ENCODE measurements around the gene SASS6.

Gene SASS6, protein sequence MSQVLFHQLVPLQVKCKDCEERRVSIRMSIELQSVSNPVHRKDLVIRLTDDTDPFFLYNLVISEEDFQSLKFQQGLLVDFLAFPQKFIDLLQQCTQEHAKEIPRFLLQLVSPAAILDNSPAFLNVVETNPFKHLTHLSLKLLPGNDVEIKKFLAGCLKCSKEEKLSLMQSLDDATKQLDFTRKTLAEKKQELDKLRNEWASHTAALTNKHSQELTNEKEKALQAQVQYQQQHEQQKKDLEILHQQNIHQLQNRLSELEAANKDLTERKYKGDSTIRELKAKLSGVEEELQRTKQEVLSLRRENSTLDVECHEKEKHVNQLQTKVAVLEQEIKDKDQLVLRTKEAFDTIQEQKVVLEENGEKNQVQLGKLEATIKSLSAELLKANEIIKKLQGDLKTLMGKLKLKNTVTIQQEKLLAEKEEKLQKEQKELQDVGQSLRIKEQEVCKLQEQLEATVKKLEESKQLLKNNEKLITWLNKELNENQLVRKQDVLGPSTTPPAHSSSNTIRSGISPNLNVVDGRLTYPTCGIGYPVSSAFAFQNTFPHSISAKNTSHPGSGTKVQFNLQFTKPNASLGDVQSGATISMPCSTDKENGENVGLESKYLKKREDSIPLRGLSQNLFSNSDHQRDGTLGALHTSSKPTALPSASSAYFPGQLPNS

DNA sequence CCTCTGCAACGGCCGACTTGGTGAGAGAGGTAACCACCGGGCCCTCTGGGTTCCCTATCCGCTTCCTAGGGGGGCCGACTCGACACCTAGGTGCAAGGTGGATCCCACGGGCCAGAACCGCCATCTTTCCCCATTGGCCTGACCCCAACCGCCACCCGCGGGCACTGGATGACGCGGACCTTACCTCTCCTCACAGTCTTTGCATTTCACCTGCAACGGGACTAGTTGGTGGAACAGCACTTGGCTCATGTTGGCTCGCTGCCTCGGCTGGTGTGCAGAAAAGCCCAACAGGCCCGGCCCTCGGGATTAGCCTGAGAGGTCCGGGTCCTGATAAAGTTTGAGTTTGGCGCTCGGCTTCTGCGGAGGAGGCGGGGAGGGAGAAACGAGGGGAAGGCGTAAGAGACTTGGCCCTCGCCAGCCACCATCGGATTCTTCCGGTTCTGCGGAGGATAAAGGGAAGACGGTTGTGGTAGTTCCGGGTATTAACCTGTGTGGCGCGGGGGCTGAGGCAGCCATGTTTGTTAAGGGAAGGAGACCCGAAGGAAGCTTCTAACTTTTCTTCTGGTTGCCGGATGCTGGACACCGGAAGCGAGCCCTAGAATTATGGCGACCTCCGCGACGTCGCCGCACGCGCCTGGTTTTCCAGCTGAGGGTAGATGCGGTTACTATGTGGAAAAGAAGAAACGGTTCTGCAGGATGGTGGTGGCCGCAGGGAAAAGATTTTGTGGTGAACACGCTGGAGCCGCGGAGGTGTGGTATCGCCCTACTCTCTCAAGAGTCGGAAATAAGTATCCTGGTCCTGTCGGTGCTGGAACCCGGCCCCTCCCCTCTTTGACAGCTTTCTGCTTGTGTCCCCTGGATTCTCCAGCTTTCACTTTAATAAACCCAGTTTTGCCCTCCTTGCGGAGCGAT lies at the start of gene SASS6, which contains the start of gene TRMT13:
TSS of gene SASS6 (minus strand) at position 365 of the 912 bp plus-strand sequence. CDS start at position 249, 116 bp downstream.
TSS of gene TRMT13 (plus strand) at position 598 of the 912 bp plus-strand sequence. CDS start at position 604, 6 bp downstream.
- DNase-seq (ENCODE audit: low read depth in 2 of 3, low spot score in 2 of 3), result peak; percentile 66 to 83 (median 81)

DNA sequence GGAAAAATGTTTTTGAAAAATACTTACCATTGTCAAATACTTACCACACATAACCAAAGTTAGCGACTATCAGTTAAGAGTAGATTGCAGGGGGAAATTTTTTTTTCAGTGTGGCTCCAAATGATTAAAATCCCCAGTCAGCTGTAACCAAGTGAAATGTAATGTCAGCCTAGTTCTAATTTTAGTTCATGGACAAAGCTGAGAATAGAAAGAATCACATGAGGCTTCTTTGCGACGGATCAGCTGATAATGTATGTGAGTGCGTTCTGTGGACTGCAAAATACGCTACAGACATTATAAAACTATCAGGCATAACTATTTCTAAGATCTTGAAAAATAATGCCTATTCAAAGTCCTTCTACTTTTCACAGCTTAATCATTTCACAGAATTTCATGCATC lies 45.4 kb upstream of the SASS6 start, which contains the start of gene LRRC39:
TSS of gene LRRC39 (minus strand) at position 166 of the 400 bp plus-strand sequence. CDS start 9,740 bp downstream, outside the sequence.
- no peak for DNase-seq (ENCODE audit: low read depth in 2 of 3, low spot score in 2 of 3)

DNA sequence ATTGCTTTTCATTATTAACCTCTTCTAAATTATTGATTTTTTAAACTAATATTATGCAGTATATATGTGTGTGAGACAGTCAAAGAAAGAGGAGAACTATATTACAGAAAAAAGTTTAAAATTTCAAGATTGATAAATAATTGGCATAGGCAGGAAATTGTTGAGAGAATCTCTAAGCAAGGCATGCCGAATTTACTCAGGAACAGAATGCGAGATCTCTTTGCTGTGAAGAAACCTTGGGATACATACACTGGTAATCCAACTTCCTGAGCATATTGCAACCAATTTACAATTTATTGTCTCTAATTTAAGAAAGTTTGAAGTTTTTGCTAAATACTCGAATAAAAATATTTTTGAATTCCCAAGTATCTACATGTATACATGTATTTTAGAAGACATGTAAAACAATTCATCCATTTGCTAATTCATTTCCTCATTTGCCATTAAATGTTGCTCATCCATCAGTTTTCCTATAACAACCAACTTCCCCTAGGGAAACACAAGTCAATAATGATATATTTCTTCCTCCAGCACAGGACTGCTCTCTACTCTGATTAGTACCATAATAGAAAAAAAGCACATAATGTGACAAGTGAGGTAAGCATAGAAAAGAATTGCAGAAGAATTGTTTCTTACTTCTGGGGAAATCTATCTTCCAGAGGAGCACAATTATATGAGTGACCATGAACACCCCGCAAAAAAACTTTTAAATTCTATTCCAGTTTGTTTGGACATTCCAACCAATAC lies 44.7 kb upstream of the SASS6 start:
- no peak for DNase-seq (ENCODE audit: low read depth in 2 of 3, low spot score in 2 of 3)

DNA sequence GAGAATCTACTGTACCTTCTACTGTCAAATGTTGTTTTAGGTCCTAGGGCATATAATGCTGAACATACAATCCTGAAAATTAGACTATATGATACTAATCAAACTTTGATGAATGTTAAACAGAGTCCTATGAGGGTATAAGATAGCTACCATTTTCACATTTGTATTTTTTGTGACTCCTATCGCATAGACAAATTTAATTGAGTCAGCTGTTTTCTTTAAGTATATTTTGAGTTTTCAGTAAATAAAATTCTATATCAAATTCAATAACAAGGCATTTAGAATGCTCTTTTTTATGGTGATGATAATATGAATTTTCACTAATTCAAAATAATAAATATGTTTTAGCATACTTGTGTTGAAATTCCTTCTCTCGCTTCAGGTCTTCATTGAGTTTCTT lies 35.3 kb upstream of the SASS6 start:
- no peak for DNase-seq (ENCODE audit: low read depth in 2 of 3, low spot score in 2 of 3)

DNA sequence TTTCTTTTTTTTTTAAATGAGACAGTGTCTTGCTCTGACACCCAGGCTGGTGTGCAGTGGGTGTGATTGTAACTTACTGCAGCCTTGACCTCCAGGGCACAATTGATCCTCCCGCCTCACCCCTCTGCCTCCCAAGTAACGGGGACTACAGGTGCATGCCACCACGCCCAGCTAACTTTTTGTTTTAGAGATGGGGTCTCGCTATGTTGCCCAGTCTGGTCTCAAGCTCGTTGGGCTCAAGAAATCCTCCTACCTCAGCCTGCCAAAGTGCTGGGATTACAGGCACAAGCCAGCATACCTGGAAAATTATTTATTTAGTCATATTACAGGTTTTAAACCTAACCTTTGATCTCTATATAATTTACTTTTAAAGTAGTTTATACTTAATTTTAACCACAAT lies 32.0 kb upstream of the SASS6 start:
- DNase-seq (ENCODE audit: low read depth in 2 of 3, low spot score in 2 of 3), result no peak

DNA sequence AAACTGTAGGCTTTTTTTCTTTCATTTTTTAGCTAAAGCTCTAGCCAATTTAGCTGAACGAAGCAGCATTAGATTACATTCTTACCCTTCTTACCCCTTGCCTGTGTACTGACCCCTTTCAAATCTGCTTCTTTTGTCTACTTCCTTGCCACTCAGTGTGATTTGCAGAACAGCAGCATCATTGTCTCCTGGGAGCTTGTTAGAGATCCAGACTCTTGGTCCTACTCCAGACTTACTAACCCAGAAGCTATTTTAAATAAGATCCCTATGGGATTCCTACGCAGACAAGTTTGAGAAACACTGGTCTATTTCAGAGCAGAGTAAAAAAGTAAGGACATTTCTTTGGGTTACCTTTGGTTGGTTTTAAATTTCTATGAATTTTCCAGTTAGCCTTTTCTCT lies 31.5 kb upstream of the SASS6 start:
- DNase-seq (ENCODE audit: low read depth in 2 of 3, low spot score in 2 of 3), result no peak

DNA sequence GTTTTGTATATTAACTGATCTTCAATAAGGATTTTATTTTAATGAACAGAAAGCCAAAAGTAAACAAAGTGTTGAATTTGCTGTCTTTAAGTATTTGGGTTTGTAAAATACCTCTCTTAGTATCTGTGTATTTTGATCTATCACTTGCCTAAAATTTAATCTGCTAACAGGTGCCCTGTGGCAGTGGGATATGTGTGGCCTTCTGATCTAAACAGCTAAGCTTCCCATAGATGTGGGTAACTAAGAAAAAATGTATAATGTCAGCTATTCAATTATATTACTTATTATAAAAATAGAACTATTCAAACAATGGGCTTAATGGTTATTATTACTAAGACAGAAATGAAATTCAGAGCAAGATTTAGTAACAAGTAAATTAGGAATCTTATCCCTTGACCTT lies 30.2 kb upstream of the SASS6 start:
- no peak for DNase-seq (ENCODE audit: low read depth in 2 of 3, low spot score in 2 of 3)

DNA sequence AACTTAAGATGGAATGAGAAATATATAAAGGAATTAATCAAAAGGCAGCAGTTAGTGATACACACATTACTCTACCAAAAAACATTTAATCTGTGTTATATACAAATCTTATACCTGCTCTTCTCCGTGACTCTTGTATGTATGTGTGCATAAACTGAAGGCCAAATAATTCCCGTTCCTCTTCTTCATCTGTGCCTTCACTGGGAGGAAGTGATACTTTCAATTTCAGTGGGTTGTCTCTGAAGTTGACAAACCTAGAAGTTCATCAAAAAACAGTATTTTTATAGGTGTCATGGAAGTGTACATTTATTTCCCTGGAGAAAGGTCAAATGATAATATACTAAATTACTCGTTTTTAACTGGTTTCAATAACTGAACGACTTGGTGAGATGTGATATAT lies 19.5 kb upstream of the SASS6 start:
- no peak for DNase-seq (ENCODE audit: low read depth in 2 of 3, low spot score in 2 of 3)

DNA sequence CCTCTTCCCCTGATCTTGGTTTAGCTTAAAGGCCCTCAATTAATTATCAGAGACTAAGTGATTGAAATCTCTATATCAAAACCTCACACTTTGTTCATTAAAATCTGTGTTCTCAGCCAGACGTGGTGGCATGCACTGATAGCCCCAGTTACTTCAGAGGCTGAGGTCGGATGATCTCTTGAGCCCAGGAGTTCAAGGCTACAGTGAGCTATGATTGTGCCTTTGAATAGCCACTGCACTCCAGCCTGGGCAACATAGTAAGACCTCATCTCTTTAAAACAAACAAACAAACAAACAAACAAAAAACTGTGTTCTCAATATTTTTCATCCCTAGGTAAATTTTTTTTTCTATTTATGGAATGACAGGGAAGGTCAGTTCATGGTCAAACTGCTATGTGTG lies 18.9 kb upstream of the SASS6 start:
- no peak for DNase-seq (ENCODE audit: low read depth in 2 of 3, low spot score in 2 of 3)

DNA sequence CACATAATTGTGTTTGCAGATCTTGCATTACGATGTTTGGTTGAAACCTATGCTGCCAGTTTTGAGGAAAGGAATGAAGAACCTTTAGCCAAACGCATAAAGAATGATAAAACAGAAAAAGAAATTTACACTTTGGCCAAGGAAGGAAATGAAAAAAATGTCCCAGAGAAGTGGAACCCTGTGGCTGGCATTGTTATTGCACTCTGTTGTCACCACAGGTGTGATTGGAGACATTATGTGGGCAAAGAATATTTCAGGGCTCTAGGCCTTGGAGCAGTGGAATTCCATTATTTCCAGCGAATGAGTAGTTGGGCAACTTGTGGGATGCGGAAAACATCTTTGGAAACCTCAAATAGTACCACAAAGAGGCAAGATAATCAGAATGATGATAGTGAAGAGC lies 15.1 kb upstream of the SASS6 start:
- no peak for DNase-seq (ENCODE audit: low read depth in 2 of 3, low spot score in 2 of 3)

DNA sequence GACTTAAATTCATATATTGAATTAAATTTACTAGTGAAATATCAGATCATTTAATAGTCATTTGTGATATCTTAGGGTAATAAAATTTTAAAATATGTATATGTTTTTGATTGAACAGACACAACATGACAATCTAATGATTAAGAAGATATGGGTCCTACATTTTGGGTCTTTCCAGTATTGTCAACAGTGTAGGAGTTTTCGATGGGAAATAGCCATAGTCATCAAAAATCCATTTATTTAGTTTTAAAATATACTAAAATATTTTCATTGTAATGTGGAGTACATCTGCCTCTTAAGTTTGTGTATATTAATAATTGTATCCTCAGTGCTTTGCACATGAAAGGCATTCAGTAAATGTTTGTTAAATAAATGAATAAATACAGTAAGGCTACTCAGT lies 14.2 kb upstream of the SASS6 start:
- DNase-seq (ENCODE audit: low read depth in 2 of 3, low spot score in 2 of 3), result no peak

DNA sequence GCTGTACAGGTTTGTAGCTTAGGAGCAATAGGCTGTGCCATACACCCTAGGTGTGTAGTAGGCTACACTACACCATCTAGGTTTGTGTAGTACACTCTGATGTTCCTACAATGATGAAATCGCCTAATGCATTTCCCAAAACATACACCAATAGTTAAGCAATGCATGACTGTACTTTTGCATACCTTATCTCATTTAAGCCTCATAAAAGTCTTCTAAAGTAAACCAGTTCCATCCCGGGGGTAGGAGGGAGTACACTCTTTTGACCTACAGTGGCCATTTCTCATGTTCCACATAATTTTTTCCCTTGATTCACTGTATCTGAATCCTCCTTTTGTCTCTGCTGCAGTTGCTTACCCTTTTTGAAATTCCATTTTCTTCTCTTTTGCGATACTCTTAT lies 12.4 kb upstream of the SASS6 start:
- no peak for DNase-seq (ENCODE audit: low read depth in 2 of 3, low spot score in 2 of 3)

DNA sequence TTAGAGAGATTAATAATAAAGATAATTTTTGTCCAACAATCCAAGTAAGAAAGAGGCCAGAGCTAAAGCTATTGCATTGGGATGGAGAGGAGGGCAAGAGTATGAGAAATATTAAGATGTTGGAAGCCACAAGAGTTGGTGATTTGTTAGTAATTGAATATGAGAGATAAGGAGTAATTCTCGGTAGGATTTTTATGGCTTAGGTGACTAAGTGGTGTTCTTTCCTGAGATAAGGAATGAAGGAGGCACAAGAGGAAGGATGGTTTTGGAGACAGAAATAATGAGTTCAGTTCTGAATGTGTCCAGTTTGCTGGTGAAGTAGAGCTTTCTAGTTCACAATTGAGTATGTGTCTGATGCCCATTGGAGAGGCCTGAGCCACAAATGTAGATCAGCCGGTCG lies 9.6 kb upstream of the SASS6 start:
- DNase-seq (ENCODE audit: low read depth in 2 of 3, low spot score in 2 of 3), result no peak

DNA sequence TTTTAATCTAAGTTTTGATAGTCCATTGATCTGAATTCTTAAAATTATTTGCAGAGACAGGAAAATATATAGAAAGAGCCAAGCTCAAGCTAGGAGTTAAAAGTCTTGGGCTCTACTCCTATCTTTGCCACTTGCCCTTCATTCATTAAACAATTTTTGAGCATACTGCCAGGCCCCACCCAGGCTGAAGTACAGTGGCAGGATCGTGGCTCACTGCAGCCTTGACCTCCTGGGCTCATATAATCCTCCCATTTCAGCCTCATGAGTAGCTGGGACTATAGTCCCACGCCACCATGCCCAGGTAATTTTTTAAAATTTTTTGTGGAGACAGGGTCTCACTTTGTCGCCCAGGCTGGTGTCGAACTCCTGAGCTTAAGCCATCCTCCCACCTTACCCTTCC lies 8.5 kb upstream of the SASS6 start:
- DNase-seq (ENCODE audit: low read depth in 2 of 3, low spot score in 2 of 3), result no peak

DNA sequence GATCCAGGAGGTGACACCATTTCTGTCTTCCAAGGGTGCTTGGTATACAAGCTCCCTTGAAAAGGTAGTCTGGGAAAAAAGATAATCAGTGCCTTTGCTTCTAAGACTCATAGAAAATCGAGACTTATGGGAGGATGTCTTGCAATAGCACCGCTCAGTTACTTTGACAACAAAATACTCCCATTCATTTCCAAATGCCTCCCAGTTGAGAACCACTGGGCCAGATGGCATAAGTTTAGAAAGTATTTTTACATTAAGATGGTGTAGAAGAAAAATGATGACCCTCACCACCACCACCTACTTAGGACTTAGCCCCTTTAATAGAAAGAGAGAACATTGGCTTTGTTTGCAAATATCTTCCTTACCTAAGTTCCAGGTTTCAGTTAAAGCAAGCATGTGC lies 4.9 kb upstream of the SASS6 start:
- no peak for DNase-seq (ENCODE audit: low read depth in 2 of 3, low spot score in 2 of 3)

DNA sequence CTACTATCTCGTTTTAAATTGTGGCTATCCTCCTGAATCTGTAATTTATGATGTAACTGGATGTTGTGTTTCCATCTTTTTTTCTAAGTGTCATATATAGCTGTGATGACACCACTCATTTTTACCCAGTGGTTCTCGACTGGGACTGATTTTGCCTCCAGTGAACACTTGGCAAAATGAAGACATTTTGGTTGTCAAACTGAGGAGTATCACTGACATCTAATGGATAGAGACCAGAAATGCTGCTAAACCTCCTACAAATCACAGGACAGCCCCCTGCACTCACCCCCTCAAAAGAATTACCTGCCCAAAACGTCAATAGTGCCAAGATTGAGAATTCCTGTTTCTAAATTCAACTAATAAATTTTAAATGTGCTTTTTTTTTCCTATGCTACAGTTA lies 2.1 kb upstream of the SASS6 start:
- DNase-seq (ENCODE audit: low read depth in 2 of 3, low spot score in 2 of 3), result no peak

DNA sequence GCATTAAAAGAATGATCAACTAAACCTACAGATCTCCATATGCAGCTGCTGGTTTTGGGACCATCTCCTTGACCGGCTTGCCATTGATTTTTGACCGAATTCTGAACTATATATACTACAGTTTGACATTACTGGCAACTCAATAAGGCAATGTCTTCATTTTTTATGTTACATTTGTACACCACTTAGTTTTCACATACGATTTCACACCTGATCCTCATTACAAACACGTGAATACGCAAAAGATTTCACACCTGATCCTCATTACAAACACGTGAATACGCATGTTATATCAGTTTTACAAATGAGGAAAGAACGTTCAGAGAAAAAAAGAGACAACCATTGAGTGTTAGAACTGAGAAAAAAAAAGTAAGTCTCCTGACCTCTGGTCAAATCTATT lies 1.1 kb downstream of the SASS6 start:
- DNase-seq (ENCODE audit: low read depth in 2 of 3, low spot score in 2 of 3), result no peak

DNA sequence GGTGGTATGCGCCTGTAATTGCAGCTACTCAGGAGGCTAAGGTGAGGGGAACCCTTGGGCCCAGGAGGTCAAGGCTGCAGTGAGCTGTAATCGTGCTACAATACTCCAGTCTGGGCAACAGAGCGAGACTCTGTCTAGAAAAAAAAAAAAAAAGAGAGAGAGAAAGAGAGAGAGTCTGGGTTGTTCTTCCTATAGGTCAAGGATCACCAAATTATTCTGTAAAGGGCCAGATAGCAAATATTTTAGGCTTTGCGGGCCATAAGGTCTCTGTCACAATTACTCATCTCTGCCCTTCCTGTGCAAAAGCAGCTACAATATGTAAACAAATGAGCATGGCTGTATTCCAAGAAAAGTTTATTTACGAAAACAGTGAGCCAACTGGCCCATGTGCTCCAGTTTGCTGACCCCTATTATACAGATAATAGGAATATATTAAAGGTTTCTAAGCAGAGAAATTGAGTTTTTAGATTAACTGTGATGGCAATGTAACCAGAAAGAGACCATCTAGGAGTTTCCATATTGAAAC lies 2.1 kb downstream of the SASS6 start:
- no peak for DNase-seq (ENCODE audit: low read depth in 2 of 3, low spot score in 2 of 3)

DNA sequence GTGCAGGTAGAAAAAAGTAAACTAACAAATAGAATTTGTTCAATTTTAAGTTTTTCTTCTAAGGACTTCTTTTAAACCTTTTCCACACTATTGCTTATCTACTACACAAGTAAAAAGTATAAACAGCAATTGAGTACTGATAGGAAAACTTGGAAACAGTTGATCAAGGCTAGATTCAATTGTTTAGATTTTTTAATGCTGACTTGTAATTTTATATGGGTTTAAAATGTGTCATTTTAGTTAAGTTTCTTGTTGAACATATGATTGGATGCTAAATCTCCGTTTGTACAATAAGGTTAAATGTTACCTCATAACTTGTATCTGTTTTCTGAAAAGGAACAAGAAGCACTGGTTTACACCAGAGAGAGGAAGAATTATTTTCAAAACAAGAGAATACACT lies 5.5 kb downstream of the SASS6 start:
- DNase-seq (ENCODE audit: low read depth in 2 of 3, low spot score in 2 of 3), result no peak

DNA sequence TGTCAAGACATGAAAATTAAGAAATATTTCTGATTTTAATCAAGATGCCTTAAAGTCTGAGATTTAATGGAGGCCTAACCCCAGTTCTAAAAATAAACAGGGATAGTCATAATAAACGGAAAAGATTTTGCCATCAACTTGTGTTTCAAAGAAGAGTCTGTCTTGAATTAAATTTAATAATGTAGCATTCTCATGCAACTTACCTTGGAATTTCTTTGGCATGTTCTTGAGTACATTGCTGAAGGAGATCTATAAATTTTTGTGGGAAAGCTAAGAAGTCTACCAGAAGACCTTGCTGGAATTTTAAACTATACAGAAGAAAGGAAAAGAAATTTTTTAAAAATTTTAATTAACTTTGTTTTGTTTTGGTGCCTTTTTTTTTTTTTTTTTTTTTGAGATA lies 10.6 kb downstream of the SASS6 start:
- no peak for DNase-seq (ENCODE audit: low read depth in 2 of 3, low spot score in 2 of 3)

DNA sequence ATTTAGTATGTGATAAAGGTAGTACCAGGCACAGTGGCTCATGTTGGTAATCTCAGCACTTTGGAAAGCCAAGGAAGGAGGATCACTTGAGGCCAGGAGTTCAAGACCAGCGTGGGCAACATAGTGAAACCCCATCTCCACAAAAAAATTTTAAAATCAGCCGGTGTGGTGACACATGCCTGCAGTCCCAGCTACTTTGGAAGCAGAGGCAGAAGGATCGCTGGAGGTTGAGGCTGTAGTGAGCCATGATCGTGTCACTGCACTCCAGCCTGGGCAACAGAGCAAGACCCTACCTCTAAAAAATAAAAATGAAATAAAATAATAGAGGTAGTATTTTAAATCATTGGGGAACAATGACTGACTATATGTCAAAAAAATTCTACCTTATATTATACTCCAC lies 17.2 kb downstream of the SASS6 start:
- no peak for DNase-seq (ENCODE audit: low read depth in 2 of 3, low spot score in 2 of 3)
